WTC11 (cell line): ENCODE data around the gene ARHGAP15.

Source experiments
- CREB1 ChIP-seq: sonication (generic); formaldehyde crosslinking; IDR thresholded peaks from 2 replicates; pipeline ENCODE4 v1.8.0; 2023; ENCODE audit warnings: mild to moderate bottlenecking, missing genetic modification reagents
- CTCF ChIP-seq: fragments of 200-600 bp; IDR thresholded peaks from 2 replicates; pipeline ENCODE4 v1.8.0; 2022; ENCODE audit warnings: antibody characterized with exemption
- FOXP1 ChIP-seq: sonication (generic); formaldehyde crosslinking; IDR thresholded peaks from 2 replicates; pipeline ENCODE4 v1.8.0; 2022; ENCODE audit warnings: missing genetic modification reagents, mild to moderate bottlenecking, moderate library complexity, borderline replicate concordance
- IRF1 ChIP-seq: sonication (generic); formaldehyde crosslinking; IDR thresholded peaks from 2 replicates; pipeline ENCODE4 v1.8.0; 2023; ENCODE audit warnings: missing genetic modification reagents
- SMAD3 ChIP-seq: sonication (generic); formaldehyde crosslinking; IDR thresholded peaks from 2 replicates; pipeline ENCODE4 v1.8.0; 2022; ENCODE audit warnings: missing genetic modification reagents, mild to moderate bottlenecking, borderline replicate concordance
- TCF7 ChIP-seq: sonication (generic); formaldehyde crosslinking; IDR thresholded peaks from 2 replicates; pipeline ENCODE4 v1.8.0; 2022; ENCODE audit warnings: mild to moderate bottlenecking, low read depth, missing genetic modification reagents, moderate library complexity
- TEAD4 ChIP-seq: sonication (generic); formaldehyde crosslinking; IDR thresholded peaks from 2 replicates; pipeline ENCODE4 v1.8.0; 2022; ENCODE audit warnings: mild to moderate bottlenecking, missing genetic modification reagents
- TF ChIP-seq, protein P1 (sequence below): sonication (generic); formaldehyde crosslinking; IDR thresholded peaks from 2 replicates; pipeline ENCODE4 v1.8.0; 2022; ENCODE audit warnings: missing genetic modification reagents
- TF ChIP-seq, protein P2 (sequence below): sonication (generic); formaldehyde crosslinking; IDR thresholded peaks from 2 replicates; pipeline ENCODE4 v1.8.1; 2023; ENCODE audit warnings: mild to moderate bottlenecking, missing genetic modification reagents, moderate library complexity
- TF ChIP-seq, protein P3 (sequence below): sonication (generic); formaldehyde crosslinking; IDR thresholded peaks from 2 replicates; pipeline ENCODE4 v1.8.1; 2023; ENCODE audit warnings: mild to moderate bottlenecking, missing genetic modification reagents
- TF ChIP-seq, protein P4 (sequence below): sonication (generic); formaldehyde crosslinking; IDR thresholded peaks from 2 replicates; pipeline ENCODE4 v1.8.0; 2023; ENCODE audit warnings: mild to moderate bottlenecking, missing genetic modification reagents
- TF ChIP-seq, protein P5 (sequence below): sonication (generic); formaldehyde crosslinking; IDR thresholded peaks from 2 replicates; pipeline ENCODE4 v1.8.0; 2022; ENCODE audit warnings: mild to moderate bottlenecking, missing genetic modification reagents
- TF ChIP-seq, protein P6 (sequence below): sonication (generic); formaldehyde crosslinking; IDR thresholded peaks from 2 replicates; pipeline ENCODE4 v1.8.1; 2023; ENCODE audit warnings: mild to moderate bottlenecking, missing genetic modification reagents
- TF ChIP-seq, protein P7 (sequence below): sonication (generic); formaldehyde crosslinking; conservative IDR thresholded peaks from 2 replicates; pipeline ENCODE4 v1.8.1; 2022; ENCODE audit warnings: mild to moderate bottlenecking, missing genetic modification reagents

- no peak for TF ChIP-seq CREB1
- no peak for TF ChIP-seq TCF7 (CRISPR knock-in tag)
- no peak for TF ChIP-seq SMAD3
- TF ChIP-seq, protein P1, sequence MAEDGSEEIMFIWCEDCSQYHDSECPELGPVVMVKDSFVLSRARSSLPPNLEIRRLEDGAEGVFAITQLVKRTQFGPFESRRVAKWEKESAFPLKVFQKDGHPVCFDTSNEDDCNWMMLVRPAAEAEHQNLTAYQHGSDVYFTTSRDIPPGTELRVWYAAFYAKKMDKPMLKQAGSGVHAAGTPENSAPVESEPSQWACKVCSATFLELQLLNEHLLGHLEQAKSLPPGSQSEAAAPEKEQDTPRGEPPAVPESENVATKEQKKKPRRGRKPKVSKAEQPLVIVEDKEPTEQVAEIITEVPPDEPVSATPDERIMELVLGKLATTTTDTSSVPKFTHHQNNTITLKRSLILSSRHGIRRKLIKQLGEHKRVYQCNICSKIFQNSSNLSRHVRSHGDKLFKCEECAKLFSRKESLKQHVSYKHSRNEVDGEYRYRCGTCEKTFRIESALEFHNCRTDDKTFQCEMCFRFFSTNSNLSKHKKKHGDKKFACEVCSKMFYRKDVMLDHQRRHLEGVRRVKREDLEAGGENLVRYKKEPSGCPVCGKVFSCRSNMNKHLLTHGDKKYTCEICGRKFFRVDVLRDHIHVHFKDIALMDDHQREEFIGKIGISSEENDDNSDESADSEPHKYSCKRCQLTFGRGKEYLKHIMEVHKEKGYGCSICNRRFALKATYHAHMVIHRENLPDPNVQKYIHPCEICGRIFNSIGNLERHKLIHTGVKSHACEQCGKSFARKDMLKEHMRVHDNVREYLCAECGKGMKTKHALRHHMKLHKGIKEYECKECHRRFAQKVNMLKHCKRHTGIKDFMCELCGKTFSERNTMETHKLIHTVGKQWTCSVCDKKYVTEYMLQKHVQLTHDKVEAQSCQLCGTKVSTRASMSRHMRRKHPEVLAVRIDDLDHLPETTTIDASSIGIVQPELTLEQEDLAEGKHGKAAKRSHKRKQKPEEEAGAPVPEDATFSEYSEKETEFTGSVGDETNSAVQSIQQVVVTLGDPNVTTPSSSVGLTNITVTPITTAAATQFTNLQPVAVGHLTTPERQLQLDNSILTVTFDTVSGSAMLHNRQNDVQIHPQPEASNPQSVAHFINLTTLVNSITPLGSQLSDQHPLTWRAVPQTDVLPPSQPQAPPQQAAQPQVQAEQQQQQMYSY (CRISPR knock-in tag): no peak
- TF ChIP-seq, protein P2, sequence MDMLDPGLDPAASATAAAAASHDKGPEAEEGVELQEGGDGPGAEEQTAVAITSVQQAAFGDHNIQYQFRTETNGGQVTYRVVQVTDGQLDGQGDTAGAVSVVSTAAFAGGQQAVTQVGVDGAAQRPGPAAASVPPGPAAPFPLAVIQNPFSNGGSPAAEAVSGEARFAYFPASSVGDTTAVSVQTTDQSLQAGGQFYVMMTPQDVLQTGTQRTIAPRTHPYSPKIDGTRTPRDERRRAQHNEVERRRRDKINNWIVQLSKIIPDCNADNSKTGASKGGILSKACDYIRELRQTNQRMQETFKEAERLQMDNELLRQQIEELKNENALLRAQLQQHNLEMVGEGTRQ: no peak
- TF ChIP-seq IRF1 (CRISPR knock-in tag): no peak
- no peak for TF ChIP-seq TEAD4 (CRISPR knock-in tag)
- TF ChIP-seq CTCF: no peak
- TF ChIP-seq, protein P3, sequence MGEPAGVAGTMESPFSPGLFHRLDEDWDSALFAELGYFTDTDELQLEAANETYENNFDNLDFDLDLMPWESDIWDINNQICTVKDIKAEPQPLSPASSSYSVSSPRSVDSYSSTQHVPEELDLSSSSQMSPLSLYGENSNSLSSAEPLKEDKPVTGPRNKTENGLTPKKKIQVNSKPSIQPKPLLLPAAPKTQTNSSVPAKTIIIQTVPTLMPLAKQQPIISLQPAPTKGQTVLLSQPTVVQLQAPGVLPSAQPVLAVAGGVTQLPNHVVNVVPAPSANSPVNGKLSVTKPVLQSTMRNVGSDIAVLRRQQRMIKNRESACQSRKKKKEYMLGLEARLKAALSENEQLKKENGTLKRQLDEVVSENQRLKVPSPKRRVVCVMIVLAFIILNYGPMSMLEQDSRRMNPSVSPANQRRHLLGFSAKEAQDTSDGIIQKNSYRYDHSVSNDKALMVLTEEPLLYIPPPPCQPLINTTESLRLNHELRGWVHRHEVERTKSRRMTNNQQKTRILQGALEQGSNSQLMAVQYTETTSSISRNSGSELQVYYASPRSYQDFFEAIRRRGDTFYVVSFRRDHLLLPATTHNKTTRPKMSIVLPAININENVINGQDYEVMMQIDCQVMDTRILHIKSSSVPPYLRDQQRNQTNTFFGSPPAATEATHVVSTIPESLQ (CRISPR knock-in tag): no peak
- TF ChIP-seq FOXP1 (CRISPR knock-in tag): no peak
- TF ChIP-seq, protein P4, sequence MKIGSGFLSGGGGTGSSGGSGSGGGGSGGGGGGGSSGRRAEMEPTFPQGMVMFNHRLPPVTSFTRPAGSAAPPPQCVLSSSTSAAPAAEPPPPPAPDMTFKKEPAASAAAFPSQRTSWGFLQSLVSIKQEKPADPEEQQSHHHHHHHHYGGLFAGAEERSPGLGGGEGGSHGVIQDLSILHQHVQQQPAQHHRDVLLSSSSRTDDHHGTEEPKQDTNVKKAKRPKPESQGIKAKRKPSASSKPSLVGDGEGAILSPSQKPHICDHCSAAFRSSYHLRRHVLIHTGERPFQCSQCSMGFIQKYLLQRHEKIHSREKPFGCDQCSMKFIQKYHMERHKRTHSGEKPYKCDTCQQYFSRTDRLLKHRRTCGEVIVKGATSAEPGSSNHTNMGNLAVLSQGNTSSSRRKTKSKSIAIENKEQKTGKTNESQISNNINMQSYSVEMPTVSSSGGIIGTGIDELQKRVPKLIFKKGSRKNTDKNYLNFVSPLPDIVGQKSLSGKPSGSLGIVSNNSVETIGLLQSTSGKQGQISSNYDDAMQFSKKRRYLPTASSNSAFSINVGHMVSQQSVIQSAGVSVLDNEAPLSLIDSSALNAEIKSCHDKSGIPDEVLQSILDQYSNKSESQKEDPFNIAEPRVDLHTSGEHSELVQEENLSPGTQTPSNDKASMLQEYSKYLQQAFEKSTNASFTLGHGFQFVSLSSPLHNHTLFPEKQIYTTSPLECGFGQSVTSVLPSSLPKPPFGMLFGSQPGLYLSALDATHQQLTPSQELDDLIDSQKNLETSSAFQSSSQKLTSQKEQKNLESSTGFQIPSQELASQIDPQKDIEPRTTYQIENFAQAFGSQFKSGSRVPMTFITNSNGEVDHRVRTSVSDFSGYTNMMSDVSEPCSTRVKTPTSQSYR (CRISPR knock-in tag): no peak
- TF ChIP-seq, protein P5, sequence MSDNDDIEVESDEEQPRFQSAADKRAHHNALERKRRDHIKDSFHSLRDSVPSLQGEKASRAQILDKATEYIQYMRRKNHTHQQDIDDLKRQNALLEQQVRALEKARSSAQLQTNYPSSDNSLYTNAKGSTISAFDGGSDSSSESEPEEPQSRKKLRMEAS: no peak
- TF ChIP-seq, protein P6, sequence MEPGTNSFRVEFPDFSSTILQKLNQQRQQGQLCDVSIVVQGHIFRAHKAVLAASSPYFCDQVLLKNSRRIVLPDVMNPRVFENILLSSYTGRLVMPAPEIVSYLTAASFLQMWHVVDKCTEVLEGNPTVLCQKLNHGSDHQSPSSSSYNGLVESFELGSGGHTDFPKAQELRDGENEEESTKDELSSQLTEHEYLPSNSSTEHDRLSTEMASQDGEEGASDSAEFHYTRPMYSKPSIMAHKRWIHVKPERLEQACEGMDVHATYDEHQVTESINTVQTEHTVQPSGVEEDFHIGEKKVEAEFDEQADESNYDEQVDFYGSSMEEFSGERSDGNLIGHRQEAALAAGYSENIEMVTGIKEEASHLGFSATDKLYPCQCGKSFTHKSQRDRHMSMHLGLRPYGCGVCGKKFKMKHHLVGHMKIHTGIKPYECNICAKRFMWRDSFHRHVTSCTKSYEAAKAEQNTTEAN: no peak
- TF ChIP-seq, protein P7, sequence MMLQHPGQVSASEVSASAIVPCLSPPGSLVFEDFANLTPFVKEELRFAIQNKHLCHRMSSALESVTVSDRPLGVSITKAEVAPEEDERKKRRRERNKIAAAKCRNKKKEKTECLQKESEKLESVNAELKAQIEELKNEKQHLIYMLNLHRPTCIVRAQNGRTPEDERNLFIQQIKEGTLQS: no peak
These were observed 506.1 kb downstream of the ARHGAP15 start for GRCh38 chr2:143635302-143635701.
